Fibroblast of pulmonary artery (primary cell): ENCODE results near the gene ANKS4B.

Experiments
- DNase-seq: peaks from one replicate; pipeline ENCODE4 v3.0.0-alpha.2; 2010; ENCODE audit warnings: low read depth
- H3K4me3 ChIP-seq: replicated peaks from 2 replicates; pipeline ENCODE4 v1.5.1; 2011; ENCODE audit warnings: low read depth, mild to moderate bottlenecking, control low read depth, low read length, moderate library complexity
- TF ChIP-seq, protein P1 (sequence below): IDR thresholded peaks from 2 replicates; pipeline ENCODE4 v1.5.1; 2011; ENCODE audit warnings: mild to moderate bottlenecking, control low read depth, low read length, inconsistent platforms; ENCODE audit errors: missing control alignments

Gene ANKS4B

DNA sequence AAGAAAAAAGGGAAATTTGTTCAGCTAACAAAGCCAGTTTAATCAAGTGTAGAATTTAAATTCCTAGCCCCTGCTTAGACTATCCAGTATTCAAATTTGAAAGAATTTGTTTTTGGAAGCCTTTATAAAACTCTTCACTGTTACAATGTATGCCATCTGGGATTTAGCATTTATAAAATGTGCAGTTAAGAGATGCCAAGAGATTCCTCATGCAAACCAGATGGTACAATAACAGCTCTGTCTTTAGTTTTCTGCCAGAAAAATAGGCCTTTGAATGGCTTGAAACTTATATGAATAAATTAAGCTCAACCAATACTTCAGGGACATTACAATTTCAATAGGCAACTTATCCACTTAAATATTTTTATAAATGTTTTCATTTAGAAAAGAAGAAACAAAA is 6.8 kb upstream of the ANKS4B start:
- TF ChIP-seq, protein P1, sequence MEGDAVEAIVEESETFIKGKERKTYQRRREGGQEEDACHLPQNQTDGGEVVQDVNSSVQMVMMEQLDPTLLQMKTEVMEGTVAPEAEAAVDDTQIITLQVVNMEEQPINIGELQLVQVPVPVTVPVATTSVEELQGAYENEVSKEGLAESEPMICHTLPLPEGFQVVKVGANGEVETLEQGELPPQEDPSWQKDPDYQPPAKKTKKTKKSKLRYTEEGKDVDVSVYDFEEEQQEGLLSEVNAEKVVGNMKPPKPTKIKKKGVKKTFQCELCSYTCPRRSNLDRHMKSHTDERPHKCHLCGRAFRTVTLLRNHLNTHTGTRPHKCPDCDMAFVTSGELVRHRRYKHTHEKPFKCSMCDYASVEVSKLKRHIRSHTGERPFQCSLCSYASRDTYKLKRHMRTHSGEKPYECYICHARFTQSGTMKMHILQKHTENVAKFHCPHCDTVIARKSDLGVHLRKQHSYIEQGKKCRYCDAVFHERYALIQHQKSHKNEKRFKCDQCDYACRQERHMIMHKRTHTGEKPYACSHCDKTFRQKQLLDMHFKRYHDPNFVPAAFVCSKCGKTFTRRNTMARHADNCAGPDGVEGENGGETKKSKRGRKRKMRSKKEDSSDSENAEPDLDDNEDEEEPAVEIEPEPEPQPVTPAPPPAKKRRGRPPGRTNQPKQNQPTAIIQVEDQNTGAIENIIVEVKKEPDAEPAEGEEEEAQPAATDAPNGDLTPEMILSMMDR = no peak
- no peak overlapping the region for H3K4me3 ChIP-seq
- no peak for DNase-seq

DNA sequence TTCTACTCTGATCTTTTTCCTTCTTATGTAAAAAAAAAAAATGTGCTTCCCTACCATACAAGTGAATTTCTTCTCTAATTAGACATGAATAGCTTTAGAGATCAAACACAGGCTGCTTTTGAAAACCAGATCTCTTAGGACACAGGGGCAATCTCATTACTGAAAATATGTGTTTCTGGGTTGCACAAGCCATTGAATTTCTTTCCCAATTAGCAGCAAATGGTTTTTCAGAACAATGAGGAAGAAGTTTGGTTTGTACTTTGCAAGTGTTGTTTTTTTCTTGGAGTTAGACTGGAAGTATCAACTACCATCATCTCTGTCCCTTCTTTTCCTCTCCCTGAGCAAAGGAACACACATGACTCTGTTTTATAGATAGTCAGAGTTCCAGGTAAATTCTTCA is 5.6 kb upstream of the ANKS4B start:
- TF ChIP-seq, protein P1 = no peak
- no peak overlapping the region for H3K4me3 ChIP-seq
- no peak for DNase-seq

DNA sequence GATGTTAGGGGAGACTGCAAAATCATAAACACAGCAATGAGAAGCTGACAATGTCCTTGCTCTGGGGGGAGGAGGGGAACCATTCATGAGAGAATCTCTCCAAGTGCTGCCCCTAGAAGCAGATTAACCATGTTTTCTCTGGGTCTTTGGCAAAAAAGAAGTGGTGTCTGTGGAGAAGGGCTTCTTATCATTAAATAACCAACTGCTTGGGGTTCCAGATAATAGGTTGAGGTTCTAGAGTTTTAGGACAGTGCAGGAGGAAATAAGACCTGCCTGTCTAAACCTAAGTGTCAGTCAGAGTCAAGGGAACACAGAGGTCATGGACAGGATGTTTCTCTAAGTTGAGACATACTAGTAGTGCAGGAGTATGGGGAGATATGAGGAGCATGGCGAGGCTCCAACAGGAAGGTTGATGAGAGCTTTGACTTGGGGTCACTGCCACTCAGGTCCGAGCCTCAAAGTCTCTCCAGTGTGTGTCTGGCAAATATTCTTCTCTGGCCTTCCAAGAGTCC is 5.1 kb upstream of the ANKS4B start:
- no peak for DNase-seq
- no peak overlapping the region for H3K4me3 ChIP-seq
- TF ChIP-seq, protein P1 = no peak

DNA sequence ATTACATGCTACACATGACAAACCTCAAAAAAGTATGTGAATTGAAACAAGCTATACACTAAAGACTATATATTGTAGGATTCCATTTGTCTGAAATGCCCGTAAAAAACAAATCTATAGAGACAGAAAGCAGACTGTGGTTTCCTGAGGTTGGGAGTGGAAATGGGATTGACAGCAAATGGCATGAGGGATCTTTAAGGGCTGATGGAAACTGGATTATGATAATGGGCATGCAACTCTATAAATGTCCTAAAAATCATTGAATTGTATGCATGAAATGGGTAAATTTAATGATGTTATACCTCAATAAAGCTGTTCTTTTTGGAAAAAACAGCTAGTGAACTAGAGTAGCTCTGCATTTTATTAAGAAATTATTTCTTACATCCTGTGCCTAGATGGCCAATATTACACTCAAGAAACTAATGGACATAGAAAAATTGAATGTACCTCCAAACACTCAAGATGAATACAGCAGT is 416 bp upstream of the ANKS4B start:
- DNase-seq = no peak
- TF ChIP-seq, protein P1 = no peak
- no peak overlapping the region for H3K4me3 ChIP-seq

DNA sequence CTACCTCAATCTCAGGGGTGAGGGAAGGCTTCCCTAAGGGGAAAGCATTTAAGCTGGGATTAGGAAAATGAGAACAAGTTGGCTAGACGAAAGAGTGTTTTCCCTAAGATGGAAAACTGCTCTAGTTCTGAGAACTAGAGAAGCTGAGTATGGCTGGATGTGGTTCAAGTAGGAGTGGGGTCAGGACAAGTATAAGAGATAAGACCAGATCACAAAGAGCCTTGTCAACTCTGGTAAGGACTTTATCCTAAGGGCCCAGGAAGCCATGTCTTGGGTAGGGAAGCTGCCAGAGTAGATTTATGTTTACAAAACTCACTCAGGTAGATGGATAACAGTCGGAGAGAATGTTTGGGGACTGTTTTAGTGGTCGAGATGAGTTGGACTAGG is 1.7 kb downstream of the ANKS4B start:
- TF ChIP-seq, protein P1 = no peak
- DNase-seq = no peak
- no peak overlapping the region for H3K4me3 ChIP-seq

DNA sequence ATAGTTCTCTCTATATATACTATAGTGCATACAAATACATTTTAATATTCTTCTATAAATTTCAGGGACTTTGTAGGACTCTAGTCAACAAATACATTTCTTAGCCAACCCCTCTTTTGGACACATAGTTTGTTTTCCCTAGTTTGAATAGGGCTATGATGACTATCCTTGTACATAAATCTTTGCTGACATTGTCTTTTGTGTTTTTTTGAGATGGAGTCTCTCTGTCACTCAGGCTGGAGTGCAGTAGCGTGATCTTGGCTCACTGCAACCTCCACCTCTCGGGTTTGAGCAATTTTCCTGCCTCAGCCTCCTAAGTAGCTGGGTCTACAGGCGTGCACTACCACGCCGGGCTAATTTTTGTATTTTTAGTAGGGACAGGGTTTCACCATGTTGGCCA is 3.3 kb downstream of the ANKS4B start:
- DNase-seq = no peak
- no peak overlapping the region for H3K4me3 ChIP-seq
- TF ChIP-seq, protein P1 = no peak

DNA sequence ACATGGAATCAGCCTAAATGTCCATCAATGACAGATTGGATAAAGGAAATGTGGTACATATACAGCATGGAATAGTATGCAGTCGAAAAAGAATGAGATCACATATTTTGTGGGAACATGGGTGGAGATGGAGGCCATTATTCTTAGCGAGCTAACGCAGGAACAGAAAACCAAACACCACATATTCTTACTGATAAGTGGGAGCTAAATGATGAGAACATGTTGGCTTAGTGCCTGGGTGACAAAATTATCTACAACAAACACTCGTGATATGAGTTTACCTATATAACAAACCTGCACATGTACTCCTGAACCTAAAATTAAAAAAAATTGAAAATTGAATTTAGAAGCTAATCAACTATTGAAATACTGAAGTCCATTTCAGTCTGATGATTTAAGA is 6.1 kb downstream of the ANKS4B start:
- H3K4me3 ChIP-seq = no peak overlapping the region
- TF ChIP-seq, protein P1 = no peak
- DNase-seq = no peak
